GM23248 (cell line): Measurements from ENCODE around the gene TFCP2L1. TPM values are rescaled to one million over a fixed set of nuclear protein-coding genes. Genes with fewer than 3 reads are reported as not detected.
A peak's percentile ranks its signal among the peaks of the same experiment; 100 is the strongest.

Experiments used
- DNase-seq: peaks from one replicate; pipeline ENCODE4 v3.0.0-alpha.2; 2015
- H2AFZ ChIP-seq: fragments of 200-600 bp; sonication (generic); 2 replicates; pipeline ENCODE4 v1.6.1; 2016; ENCODE audit warnings: antibody characterized with exemption
- H3F3A ChIP-seq: fragments of 200-600 bp; sonication (generic); 2 replicates; pipeline ENCODE4 v1.6.1; 2016; ENCODE audit warnings: mild to moderate bottlenecking, antibody characterized with exemption, mixed run types; ENCODE audit not compliant: insufficient read depth
- H3K27ac ChIP-seq: fragments of 200-600 bp; sonication (generic); 2 replicates; pipeline ENCODE4 v1.5.1; 2016; ENCODE audit warnings: mild to moderate bottlenecking
- H3K27me3 ChIP-seq: fragments of 200-600 bp; sonication (generic); replicated peaks from 2 replicates; pipeline ENCODE4 v1.6.1; 2016; ENCODE audit warnings: mild to moderate bottlenecking; ENCODE audit not compliant: insufficient read depth
- H3K36me3 ChIP-seq: fragments of 200-600 bp; sonication (generic); 2 replicates; pipeline ENCODE4 v1.6.1; 2016; ENCODE audit warnings: low read depth, mild to moderate bottlenecking
- H3K4me1 ChIP-seq: fragments of 200-600 bp; sonication (generic); 2 replicates; pipeline ENCODE4 v1.6.1; 2016; ENCODE audit warnings: mild to moderate bottlenecking; ENCODE audit not compliant: insufficient read depth
- H3K4me2 ChIP-seq: fragments of 200-600 bp; sonication (generic); one replicate; pipeline ENCODE4 v1.6.1; 2016; ENCODE audit warnings: mild to moderate bottlenecking; ENCODE audit not compliant: unreplicated experiment
- H3K4me3 ChIP-seq: fragments of 200-600 bp; sonication (generic); 2 replicates; pipeline ENCODE4 v1.5.1; 2016; ENCODE audit warnings: mild to moderate bottlenecking
- H3K79me2 ChIP-seq: fragments of 200-600 bp; sonication (generic); 2 replicates; pipeline ENCODE4 v1.6.1; 2016; ENCODE audit warnings: mild to moderate bottlenecking; ENCODE audit not compliant: insufficient read depth
- H3K9ac ChIP-seq: fragments of 200-600 bp; sonication (generic); 2 replicates; pipeline ENCODE4 v1.6.1; 2016; ENCODE audit warnings: mild to moderate bottlenecking
- H3K9me2 ChIP-seq: fragments of 200-600 bp; sonication (generic); 2 replicates; pipeline ENCODE4 v1.6.1; 2016; ENCODE audit warnings: mixed run types, mild to moderate bottlenecking, moderate library complexity; ENCODE audit not compliant: insufficient read depth
- H3K9me3 ChIP-seq: fragments of 200-600 bp; sonication (generic); one replicate; pipeline ENCODE4 v1.6.1; 2017; ENCODE audit warnings: low read depth
- H4K20me1 ChIP-seq: fragments of 200-600 bp; sonication (generic); 2 replicates; pipeline ENCODE4 v1.6.0; 2016; ENCODE audit not compliant: insufficient read depth
- EZH2 ChIP-seq: fragments of 200-600 bp; sonication (generic); IDR thresholded peaks from 2 replicates; pipeline ENCODE4 v1.6.1; 2018; ENCODE audit warnings: antibody characterized with exemption, mild to moderate bottlenecking; ENCODE audit not compliant: insufficient read depth, poor library complexity, severe bottlenecking
- EZH2phosphoT487 ChIP-seq: fragments of 200-600 bp; sonication (generic); IDR thresholded peaks from 2 replicates; pipeline ENCODE4 v1.6.1; 2018; ENCODE audit warnings: antibody characterized with exemption, moderate library complexity, mild to moderate bottlenecking, low read depth; ENCODE audit not compliant: insufficient read depth
- WGBS, 2 experiments: methylation state at CpG; one replicate each; pipeline ENCODE4 v1.1.6; 2015 to 2017; ENCODE audit warnings: low lambda C conversion rate in 2 of 2, low coverage in 1 of 2; ENCODE audit errors: missing lambda C conversion rate in 2 of 2; 5-methylcytosine and 5-hydroxymethylcytosine counted together
- in situ Hi-C: fragments of 300-500 bp; cut with MboI; formaldehyde crosslinking; loops from 2 replicates; pipeline ENCODE4 v1.15.0; 2020
- polyA plus RNA-seq: library from polyadenylated mRNA; unstranded; fragments of >200 nt; fragmentation: Nextera tagmentation; extraction: Ambion mirVana; gene quantifications from 2 replicates; pipeline ENCODE4 v1.2.1, GENCODE V29; 2016
- total RNA-seq: library from RNA; depleted of rRNA; stranded (reverse); fragments of >200 nt; shearing (Covaris generic); gene quantifications from 2 replicates; pipeline ENCODE4 v1.2.3, GENCODE V29; 2014

TFCP2L1 gene
- total and polyA plus RNA-seq, 2 experiments from 2014 or later: not detected

- WGBS, 2 experiments: 35 to 37% methylated on average over 9 of the region's 9 CpGs
- in situ Hi-C loops: no loop called here
- Histone ChIP-seq H2AFZ (no peak overlapping the region), H3K9me3 (no peaks in the 10 kb centered on the region), H3K36me3 (no peaks in the 10 kb centered on the region), H4K20me1 (no peaks in the 10 kb centered on the region), H3K4me2 (no peak overlapping the region), H3K27ac (no peak overlapping the region), H3K4me3 (no peak overlapping the region), H3F3A (no peaks in the 10 kb centered on the region), H3K9me2 (no peaks in the 10 kb centered on the region), H3K9ac (no peak overlapping the region), H3K4me1 (no peaks in the 10 kb centered on the region), H3K27me3 (peaks cover 24% of the 10 kb centered on the region), H3K79me2 (no peaks in the 10 kb centered on the region)
- TF ChIP-seq EZH2: no peak
- DNase-seq: peak; percentile 57
Measured at GRCh38 chr2:121297217-121297830, 12.3 kb upstream of the TFCP2L1 start.

DNA sequence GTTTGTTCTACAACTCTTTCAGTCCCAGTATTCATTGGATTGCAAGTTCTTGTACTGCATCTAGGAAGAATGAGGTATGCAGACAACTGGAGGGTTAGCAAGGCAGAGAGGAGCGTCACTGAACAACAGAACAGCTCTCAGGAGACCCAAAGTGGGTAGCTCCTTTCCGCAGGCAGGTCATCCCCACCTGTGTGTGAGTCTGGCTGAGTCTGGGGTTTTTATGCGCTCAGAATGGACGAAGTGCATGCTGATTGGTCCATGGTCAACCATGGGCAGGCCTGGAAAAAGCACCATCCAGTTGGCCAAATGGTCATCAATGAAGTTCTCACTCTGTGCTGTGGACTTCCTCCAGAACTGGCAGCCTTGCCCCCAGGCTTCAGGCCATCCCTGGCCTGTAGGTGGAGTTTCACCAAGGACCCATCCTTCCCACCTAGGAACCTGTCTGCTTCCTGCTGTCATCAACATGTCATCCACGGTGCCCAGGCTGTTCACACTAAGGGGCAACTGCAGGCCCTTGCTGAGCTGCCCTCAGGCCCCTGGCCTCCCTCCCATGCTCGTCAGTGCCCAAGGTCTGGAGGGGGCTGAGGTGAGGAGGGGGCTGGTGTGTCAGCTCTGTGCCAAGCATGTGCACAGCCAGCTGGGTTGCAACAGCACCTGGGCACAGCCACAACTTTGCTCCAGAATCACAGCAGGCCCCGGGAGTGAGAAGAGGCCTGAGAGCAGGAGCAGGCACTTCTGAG is 11.1 kb upstream of the TFCP2L1 start:
- Histone ChIP-seq H3K9ac (no peak overlapping the region), H3K9me3 (no peaks in the 10 kb centered on the region), H3K9me2 (no peaks in the 10 kb centered on the region), H3K4me1 (no peaks in the 10 kb centered on the region), H3F3A (no peaks in the 10 kb centered on the region), H3K36me3 (no peaks in the 10 kb centered on the region), H3K79me2 (no peaks in the 10 kb centered on the region), H3K4me3 (no peak overlapping the region), H3K27ac (no peak overlapping the region), H4K20me1 (no peaks in the 10 kb centered on the region), H3K4me2 (no peak overlapping the region), H2AFZ (no peak overlapping the region), H3K27me3 (peaks cover 14% of the 10 kb centered on the region)
- 48 to 54% methylated on average over 7 of the region's 7 CpGs for WGBS, 2 experiments
- DNase-seq: no peak
- no peak for TF ChIP-seq EZH2phosphoT487
- no peak for TF ChIP-seq EZH2
- in situ Hi-C loops: no loop called here

GRCh38 chr2:121294881-121295840 is 10.2 kb upstream of the TFCP2L1 start:
- 31 to 41% methylated on average over 9 of the region's 9 CpGs for WGBS, 2 experiments
- in situ Hi-C loops: no loop called here
- H3K79me2 ChIP-seq: no peaks in the 10 kb centered on the region
- no peak overlapping the region for H3K9ac ChIP-seq
- DNase-seq: no peak
- H2AFZ ChIP-seq: no peak overlapping the region
- TF ChIP-seq EZH2: no peak
- no peaks in the 10 kb centered on the region for H4K20me1 ChIP-seq
- H3F3A ChIP-seq: no peaks in the 10 kb centered on the region
- no peak overlapping the region for H3K27ac ChIP-seq
- H3K4me3 ChIP-seq: no peak overlapping the region
- no peaks in the 10 kb centered on the region for H3K4me1 ChIP-seq
- peaks cover 7% of the 10 kb centered on the region for H3K27me3 ChIP-seq
- no peak overlapping the region for H3K4me2 ChIP-seq
- H3K36me3 ChIP-seq: no peaks in the 10 kb centered on the region
- H3K9me2 ChIP-seq: no peaks in the 10 kb centered on the region
- H3K9me3 ChIP-seq: no peaks in the 10 kb centered on the region

DNA sequence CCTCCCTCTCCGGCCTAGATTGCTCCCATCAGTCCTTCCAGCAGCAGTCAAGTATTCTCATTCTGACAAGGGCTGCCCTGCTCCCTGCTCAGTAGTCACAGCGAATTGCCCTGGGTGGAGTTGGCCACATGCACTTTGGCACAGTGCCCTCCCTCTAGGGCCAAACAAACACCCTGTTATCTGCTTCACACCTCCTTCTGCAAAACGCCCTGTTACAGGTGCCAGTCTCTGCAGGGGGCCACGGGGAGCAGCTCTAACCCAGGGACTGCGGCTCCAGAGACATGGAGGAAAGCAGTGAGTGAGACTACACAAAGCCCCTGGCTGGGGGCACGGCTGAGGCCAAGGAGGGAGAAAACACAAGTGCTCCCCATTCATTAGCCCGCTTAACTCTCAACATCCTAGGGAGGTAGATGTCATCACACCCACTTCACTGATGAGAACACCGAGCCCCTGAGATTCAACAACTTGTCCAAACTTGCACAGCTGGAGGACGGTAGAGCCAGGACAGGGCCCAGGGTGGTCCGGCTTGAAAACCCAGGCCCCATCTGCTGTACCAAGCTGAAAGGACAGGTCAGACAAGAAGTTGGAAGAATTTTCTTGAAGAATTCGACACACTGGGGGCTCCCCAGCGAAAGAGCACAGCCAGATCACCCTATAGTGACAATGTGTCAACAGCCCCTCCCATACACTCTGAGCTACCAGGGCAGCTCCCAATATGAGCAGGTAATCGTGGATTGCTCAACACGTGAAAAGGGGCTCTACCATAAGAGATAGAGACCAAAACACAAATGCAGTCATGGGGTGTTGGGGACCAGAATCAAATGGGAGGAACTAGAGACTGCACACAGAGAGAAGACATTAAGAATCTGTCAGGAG is 8.7 kb upstream of the TFCP2L1 start:
- in situ Hi-C loops: no loop called here
- Histone ChIP-seq H3K27ac (no peak overlapping the region), H3K27me3 (peaks cover 13% of the 10 kb centered on the region), H3K9ac (no peak overlapping the region), H3K9me2 (no peaks in the 10 kb centered on the region), H2AFZ (no peak overlapping the region), H3F3A (no peaks in the 10 kb centered on the region), H3K4me2 (no peak overlapping the region), H3K4me1 (no peaks in the 10 kb centered on the region), H3K36me3 (no peaks in the 10 kb centered on the region), H4K20me1 (no peaks in the 10 kb centered on the region), H3K9me3 (no peaks in the 10 kb centered on the region), H3K4me3 (no peak overlapping the region), H3K79me2 (no peaks in the 10 kb centered on the region)
- no peak for TF ChIP-seq EZH2
- DNase-seq: no peak
- 40 to 44% methylated on average over 14 of the region's 14 CpGs for WGBS, 2 experiments
